ENCODE data around the gene CYP27B1.
"Not testable (repeated sequence)": the region's sequence is repeated elsewhere in the genome, so short reads cannot be mapped to it uniquely, and the experiment has no call there.

Gene CYP27B1

DNA sequence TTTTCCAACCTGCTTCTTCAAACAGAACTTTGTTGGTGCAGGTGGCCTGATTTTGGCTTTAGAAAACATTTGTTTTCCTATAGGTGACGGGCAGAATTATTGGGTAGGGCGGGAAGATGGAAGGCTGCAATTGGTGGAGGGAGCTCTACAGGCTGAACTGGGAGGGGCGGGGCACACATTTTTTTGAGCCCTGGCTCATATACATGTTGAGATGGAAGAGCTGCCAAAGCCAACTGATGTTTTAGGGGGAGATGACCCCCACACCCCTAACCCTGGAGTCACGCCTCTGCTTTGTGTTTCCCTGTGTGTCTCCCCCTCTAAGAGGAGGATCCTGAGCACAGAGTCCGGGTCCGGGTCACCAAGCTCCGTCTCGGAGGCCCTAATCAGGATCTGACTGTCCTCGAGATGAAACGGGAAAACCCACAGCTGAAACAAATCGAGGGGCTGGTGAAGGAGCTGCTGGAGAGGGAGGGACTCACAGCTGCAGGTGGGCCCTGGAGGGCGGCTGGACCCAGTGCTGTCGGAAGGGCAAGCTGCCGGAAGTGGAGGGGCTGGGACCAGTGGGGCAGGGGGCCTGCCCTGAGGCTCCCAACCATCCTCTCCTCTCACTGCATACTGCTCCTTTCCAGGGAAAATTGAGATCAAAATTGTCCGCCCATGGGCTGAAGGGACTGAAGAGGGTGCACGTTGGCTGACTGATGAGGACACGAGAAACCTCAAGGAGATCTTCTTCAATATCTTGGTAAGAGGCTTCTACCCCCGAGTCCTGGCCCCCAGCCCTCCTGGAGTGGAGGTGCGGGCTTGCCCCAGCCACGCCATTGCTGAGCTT, 46.9 kb downstream of the CYP27B1 start:
- DNase-seq = no peak

DNA sequence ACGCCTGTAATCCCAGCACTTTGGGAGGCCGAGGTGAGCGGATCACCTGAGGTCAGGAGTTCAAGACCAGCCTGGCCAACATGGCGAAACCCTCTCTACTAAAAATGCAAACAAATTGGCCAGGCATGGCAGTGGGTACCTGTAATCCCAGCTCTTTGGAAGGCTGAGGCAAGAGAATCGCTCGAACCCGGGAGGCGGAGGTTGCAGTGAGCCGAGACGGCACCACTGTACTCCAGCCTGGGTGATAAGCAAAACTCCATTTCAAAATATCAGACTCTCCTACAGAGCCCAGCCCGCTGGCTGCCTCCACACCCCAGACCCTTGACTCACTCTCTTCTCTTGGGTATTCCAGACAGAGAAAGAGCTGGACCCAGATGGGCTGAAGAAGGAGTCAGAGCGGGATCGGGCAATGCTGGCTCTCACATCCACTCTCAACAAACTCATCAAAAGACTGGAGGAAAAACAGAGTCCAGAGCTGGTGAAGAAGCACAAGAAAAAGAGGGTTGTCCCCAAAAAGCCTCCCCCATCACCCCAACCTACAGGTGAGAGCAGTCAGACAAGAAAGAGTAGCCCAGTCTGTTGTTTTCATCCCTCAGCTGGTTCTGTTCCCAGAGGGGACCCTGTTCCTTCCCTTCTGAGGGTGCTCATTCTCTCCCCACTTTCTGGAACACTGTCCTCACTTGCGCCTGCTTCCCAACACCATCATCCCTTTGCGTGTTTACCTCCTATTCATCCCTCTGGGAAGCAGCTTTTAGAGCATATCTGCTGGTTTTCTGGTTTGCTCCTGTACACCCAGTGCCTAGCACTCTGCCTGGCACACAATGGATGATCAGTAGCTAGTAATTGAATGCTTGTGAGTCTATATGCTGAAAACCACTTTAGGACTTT, 48.0 kb downstream of the CYP27B1 start:
- DNase-seq = no peak

DNA sequence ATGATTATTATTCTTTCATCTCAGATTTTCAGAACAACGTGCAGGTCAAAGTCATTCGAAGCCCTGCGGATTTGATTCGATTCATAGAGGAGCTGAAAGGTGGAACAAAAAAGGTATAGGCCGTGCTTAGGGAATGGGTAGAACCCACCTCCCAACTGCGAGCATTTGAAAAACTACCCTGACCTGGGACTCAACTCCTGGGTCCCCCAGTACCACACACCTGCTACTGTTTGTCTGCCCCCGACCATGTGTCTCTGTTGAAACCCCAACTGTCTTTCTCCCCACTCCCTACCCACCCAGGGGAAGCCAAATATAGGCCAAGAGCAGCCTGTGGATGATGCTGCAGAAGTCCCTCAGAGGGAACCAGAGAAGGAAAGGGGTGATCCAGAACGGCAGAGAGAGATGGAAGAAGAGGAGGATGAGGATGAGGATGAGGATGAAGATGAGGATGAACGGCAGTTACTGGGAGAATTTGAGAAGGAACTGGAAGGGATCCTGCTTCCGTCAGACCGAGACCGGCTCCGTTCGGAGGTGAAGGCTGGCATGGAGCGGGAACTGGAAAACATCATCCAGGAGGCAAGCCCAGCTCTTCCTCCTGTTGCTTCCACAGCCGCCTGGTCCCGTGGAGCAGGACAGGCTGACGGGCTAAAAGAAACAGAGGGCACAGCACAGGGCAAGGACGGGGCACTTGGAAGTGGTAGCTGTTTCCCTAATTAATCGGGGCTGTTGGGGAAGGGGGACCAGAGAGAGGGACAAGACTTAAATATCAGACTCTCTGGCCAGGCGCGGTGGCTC, 48.8 kb downstream of the CYP27B1 start:
- no peak for DNase-seq

GRCh38 chr12:57717131-57717530, 49.7 kb downstream of the CYP27B1 start:
- no peak for DNase-seq

DNA sequence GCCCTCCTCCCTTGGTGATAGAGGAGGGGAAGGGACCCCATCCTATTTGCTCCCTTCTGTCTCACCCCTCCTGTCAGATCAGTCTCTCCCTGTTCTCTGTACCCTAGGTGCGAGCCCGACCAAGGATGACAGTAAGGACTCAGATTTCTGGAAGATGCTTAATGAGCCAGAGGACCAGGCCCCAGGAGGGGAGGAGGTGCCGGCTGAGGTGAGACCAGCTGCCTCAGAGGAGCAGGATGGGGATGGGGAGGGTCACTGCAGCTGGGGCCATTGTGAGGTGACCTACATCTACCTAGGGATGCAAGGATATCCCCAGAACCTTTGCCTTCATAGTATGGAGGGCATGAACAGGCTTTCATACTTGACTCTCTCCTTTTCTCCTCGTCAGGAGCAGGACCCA, 50.6 kb downstream of the CYP27B1 start:
- DNase-seq = no peak

DNA sequence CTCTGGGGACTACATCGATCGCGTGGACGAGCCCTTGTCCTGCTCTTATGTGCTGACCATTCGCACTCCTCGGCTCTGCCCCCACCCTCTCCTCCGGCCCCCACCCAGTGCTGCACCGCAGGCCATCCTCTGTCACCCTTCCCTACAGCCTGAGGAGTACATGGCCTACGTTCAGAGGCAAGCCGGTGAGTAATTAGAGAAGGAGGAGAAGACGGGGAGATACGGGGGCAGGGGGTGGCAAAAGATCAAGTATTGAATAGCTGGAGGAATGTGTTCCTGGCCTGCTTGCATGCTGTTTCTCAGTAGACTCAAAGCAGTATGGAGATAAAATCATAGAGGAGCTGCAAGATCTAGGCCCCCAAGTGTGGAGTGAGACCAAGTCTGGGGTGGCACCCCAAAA, 51.1 kb downstream of the CYP27B1 start:
- no peak for DNase-seq

DNA sequence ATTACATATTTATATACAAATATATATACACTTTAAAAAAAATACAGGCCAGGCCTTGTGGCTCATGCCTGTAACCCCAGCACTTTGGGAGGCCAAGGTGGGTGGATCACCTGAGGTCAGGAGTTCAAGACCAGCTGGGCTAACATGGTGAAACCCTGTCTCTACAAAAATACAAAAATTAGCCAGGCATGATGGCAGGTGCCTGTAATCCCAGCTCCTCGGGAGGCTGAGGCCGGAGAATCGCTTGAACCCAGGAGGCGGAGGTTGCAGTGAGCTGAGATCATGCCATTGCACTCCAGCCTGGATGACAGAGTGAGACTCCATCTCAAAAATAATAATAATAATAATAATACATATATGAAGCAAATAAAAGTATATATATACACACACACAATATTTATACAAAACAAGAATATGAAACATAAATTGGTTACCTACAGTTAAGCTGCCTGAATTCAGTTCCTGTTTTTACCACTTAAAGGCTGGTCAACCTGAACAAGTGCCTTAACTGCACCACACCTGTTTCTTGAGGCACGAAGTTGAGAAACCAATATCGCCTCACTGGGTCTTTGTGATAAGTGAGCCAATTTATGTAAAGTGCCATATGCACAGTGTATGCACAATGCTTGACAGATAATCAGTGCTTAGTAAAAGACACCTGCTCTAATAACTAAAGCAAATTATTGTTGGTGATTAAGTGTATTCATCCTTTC, 51.7 kb downstream of the CYP27B1 start:
- not testable (repeated sequence) for DNase-seq

GRCh38 chr12:57713209-57713608, 53.7 kb downstream of the CYP27B1 start:
- no peak for DNase-seq

GRCh38 chr12:57712701-57713100, 54.2 kb downstream of the CYP27B1 start:
- no peak for DNase-seq
